GM10266 (cell line): ENCODE results near the gene AATF.

Source experiments
- DNase-seq: peaks from one replicate; pipeline ENCODE4 v3.0.0; 2012; ENCODE audit errors: extremely low spot score
- TF ChIP-seq, protein P1 (sequence below): IDR thresholded peaks from 2 replicates; pipeline ENCODE4 v1.5.1; 2012; ENCODE audit warnings: mild to moderate bottlenecking, low read depth; ENCODE audit not compliant: control insufficient read depth, insufficient read depth; ENCODE audit errors: missing control alignments

AATF gene

DNA sequence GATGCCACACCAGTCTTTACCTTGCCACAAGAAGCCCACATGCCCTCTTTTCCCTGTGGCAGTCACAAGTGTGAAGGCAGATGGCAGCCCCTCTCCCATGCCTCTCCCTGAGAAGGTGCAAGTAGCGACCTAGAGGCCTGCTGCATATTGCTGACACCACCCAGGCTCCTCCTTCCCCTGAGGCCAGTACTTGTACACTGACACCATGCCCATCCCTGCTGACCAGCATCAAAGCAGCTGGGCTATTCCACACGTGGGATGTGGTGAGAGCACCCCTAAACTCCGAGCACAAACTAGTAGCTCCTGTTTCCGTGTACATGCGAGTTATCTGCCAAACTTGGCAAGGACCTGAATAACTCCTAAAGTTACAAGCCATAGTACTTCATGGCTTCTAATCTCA is 149.4 kb downstream of the AATF start:
- DNase-seq = no peak
- TF ChIP-seq, protein P1, sequence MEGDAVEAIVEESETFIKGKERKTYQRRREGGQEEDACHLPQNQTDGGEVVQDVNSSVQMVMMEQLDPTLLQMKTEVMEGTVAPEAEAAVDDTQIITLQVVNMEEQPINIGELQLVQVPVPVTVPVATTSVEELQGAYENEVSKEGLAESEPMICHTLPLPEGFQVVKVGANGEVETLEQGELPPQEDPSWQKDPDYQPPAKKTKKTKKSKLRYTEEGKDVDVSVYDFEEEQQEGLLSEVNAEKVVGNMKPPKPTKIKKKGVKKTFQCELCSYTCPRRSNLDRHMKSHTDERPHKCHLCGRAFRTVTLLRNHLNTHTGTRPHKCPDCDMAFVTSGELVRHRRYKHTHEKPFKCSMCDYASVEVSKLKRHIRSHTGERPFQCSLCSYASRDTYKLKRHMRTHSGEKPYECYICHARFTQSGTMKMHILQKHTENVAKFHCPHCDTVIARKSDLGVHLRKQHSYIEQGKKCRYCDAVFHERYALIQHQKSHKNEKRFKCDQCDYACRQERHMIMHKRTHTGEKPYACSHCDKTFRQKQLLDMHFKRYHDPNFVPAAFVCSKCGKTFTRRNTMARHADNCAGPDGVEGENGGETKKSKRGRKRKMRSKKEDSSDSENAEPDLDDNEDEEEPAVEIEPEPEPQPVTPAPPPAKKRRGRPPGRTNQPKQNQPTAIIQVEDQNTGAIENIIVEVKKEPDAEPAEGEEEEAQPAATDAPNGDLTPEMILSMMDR = no peak

GRCh38 chr17:37098910-37099664 is 150.3 kb downstream of the AATF start:
- DNase-seq = no peak
- TF ChIP-seq, protein P1 = no peak

GRCh38 chr17:37100231-37100630 is 151.5 kb downstream of the AATF start:
- TF ChIP-seq, protein P1 = no peak
- DNase-seq = no peak

DNA sequence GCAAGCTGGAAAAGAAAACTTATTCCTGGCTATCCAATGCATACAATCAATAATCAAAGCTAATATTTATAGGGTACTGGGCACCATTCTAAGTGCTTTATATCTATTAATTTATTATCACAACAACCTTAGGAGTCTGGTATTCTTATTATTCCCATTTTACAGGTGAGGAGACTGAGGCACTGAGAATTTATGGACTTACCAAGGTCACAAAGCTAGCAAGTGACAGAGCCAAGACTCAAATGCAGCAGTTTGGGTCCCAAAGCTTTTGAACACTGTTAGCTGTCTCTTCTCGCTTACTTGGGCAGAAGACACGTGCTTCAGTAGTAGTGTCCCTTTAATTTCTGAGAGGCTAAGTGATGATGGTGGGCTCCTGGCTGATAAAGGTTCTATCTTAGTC is 152.6 kb downstream of the AATF start:
- TF ChIP-seq, protein P1 = no peak
- DNase-seq = no peak

- DNase-seq = no peak
- TF ChIP-seq, protein P1 = no peak
These were observed 154.5 kb downstream of the AATF start for GRCh38 chr17:37103231-37103630.

DNA sequence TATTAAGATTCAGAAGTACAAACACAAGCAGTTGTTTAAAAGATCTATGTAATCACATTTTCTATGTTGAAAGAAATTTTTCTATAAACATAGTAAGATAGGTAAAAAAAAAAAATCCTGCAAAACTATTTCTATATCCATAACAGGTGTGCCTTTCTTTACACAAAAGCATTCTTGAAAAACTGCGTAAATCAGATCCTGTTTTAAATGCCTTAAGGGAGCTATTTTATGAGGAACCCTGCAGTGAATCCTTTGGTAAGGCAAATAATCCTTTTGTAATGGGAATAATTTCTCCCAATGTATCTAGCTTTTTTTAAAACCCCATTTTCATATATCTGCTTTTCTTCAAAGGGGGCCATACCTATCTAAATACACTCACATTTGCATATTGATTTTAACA is 157.3 kb downstream of the AATF start:
- TF ChIP-seq, protein P1 = no peak

More for the DNA sequence above, 157.3 kb downstream of the AATF start:
- no peak for DNase-seq
